Stimulated activated CD8-positive, alpha-beta memory T cell treated with anti-CD3 and anti-CD28 coated beads, Interleukin-12 subunit alpha, Interleukin-12 subunit beta, amount 100 ng/mL, for 24 hours (primary cell): ENCODE results near the gene TNFAIP8L3.
"Not testable (repeated sequence)": the region's sequence is repeated elsewhere in the genome, so short reads cannot be mapped to it uniquely, and the experiment has no call there.

ENCODE experiments used
- DNase-seq: peaks from one replicate; pipeline ENCODE4 v3.0.0-alpha.2; 2020; ENCODE audit errors: extremely low read depth

TNFAIP8L3 gene

GRCh38 chr15:51060030-51060673 lies 34.6 kb downstream of the TNFAIP8L3 start:
- DNase-seq: no peak

- DNase-seq: no peak
These were observed 40.2 kb downstream of the TNFAIP8L3 start for GRCh38 chr15:51054535-51054934.

GRCh38 chr15:51053571-51053970 lies 41.1 kb downstream of the TNFAIP8L3 start:
- DNase-seq: no peak

GRCh38 chr15:51051776-51052175 lies 42.9 kb downstream of the TNFAIP8L3 start:
- no peak for DNase-seq

GRCh38 chr15:51049081-51049480 lies 45.6 kb downstream of the TNFAIP8L3 start:
- no peak for DNase-seq

GRCh38 chr15:51048308-51048707 lies 46.4 kb downstream of the TNFAIP8L3 start:
- DNase-seq: no peak

GRCh38 chr15:51046799-51047449 lies 47.8 kb downstream of the TNFAIP8L3 start:
- no peak for DNase-seq

GRCh38 chr15:51046016-51046415 lies 48.7 kb downstream of the TNFAIP8L3 start:
- DNase-seq: no peak

- no peak for DNase-seq
These were observed 50.5 kb downstream of the TNFAIP8L3 start for GRCh38 chr15:51044037-51044727.

- no peak for DNase-seq
These were observed 55.8 kb downstream of the TNFAIP8L3 start for GRCh38 chr15:51038974-51039319.

- no peak for DNase-seq
These were observed 56.3 kb downstream of the TNFAIP8L3 start for GRCh38 chr15:51038162-51038973.

- DNase-seq: not testable (repeated sequence)
These were observed 57.2 kb downstream of the TNFAIP8L3 start for GRCh38 chr15:51037474-51037873.

GRCh38 chr15:51030649-51031316 lies 63.9 kb downstream of the TNFAIP8L3 start:
- no peak for DNase-seq

GRCh38 chr15:51025454-51025846 lies 69.3 kb downstream of the TNFAIP8L3 start:
- DNase-seq: no peak

GRCh38 chr15:51024735-51025453 lies 69.8 kb downstream of the TNFAIP8L3 start:
- DNase-seq: no peak

- no peak for DNase-seq
These were observed 71.2 kb downstream of the TNFAIP8L3 start for GRCh38 chr15:51023499-51023898.

GRCh38 chr15:51022206-51022605 lies 72.5 kb downstream of the TNFAIP8L3 start:
- DNase-seq: no peak

- DNase-seq: no peak
These were observed 78.1 kb downstream of the TNFAIP8L3 start for GRCh38 chr15:51016615-51017014.

- DNase-seq: no peak
These were observed 83.5 kb downstream of the TNFAIP8L3 start for GRCh38 chr15:51011212-51011611.

GRCh38 chr15:51007131-51007666 lies 87.5 kb downstream of the TNFAIP8L3 start:
- no peak for DNase-seq
